Neural cell (in vitro differentiated cells): Measurements from ENCODE around the gene INTS6. TPM values are rescaled to one million over a fixed set of nuclear protein-coding genes. Genes with fewer than 3 reads are reported as not detected.

Experiments
- H2AFZ ChIP-seq: fragments of 200-600, 300-800 bp; sonication (generic), shearing (Covaris generic); 2 replicates; pipeline ENCODE4 v1.6.0; 2014; ENCODE audit warnings: low read depth, mild to moderate bottlenecking, antibody characterized with exemption, low read length, moderate library complexity
- H3F3A ChIP-seq: fragments of 200-600 bp; shearing (Covaris generic); 2 replicates; pipeline ENCODE4 v1.6.1; 2016; ENCODE audit warnings: mild to moderate bottlenecking, moderate library complexity, mixed read lengths, antibody characterized with exemption, low read length; ENCODE audit not compliant: insufficient read depth, poor library complexity, severe bottlenecking
- H3K27ac ChIP-seq: fragments of 200-600, 300-800 bp; sonication (generic), shearing (Covaris generic); 2 replicates; pipeline ENCODE4 v1.5.1; 2014; ENCODE audit warnings: mild to moderate bottlenecking, low read length, moderate library complexity
- H3K27me3 ChIP-seq: fragments of 300-800, 200-600 bp; sonication (generic), shearing (Covaris generic); 2 replicates; pipeline ENCODE4 v1.6.0; 2014; ENCODE audit warnings: mild to moderate bottlenecking, low read depth, low read length, moderate library complexity; ENCODE audit not compliant: insufficient read depth
- H3K36me3 ChIP-seq: fragments of 300-800, 200-600 bp; sonication (generic), shearing (Covaris generic); 2 replicates; pipeline ENCODE4 v1.5.1; 2014; ENCODE audit warnings: mild to moderate bottlenecking, antibody characterized with exemption, low read length, moderate library complexity; ENCODE audit not compliant: insufficient read depth
- H3K4me2 ChIP-seq: fragments of 300-800, 200-600 bp; sonication (generic), shearing (Covaris generic); 2 replicates; pipeline ENCODE4 v1.6.0; 2014; ENCODE audit warnings: mild to moderate bottlenecking, low read length
- H3K4me3 ChIP-seq: fragments of 300-800, 200-600 bp; sonication (generic), shearing (Covaris generic); 2 replicates; pipeline ENCODE4 v1.5.1; 2014; ENCODE audit warnings: mild to moderate bottlenecking, low read length, moderate library complexity
- H3K79me2 ChIP-seq: fragments of 200-600 bp; shearing (Covaris generic); replicated peaks from 2 replicates; pipeline ENCODE4 v1.6.0; 2014; ENCODE audit warnings: mild to moderate bottlenecking, low read length, moderate library complexity; ENCODE audit not compliant: insufficient read depth
- H3K9ac ChIP-seq: fragments of 300-800, 200-600 bp; sonication (generic), shearing (Covaris generic); 2 replicates; pipeline ENCODE4 v1.6.1; 2016; ENCODE audit warnings: mild to moderate bottlenecking, low read length, mixed read lengths
- H3K9me2 ChIP-seq: fragments of 200-600 bp; shearing (Covaris generic); 2 replicates; pipeline ENCODE4 v1.6.1; 2016; ENCODE audit warnings: mild to moderate bottlenecking, low read length, mixed read lengths; ENCODE audit not compliant: insufficient read depth
- H3K9me3 ChIP-seq: fragments of 200-600, 300-800 bp; sonication (generic), shearing (Covaris generic); 2 replicates; pipeline ENCODE4 v1.6.1; 2016; ENCODE audit warnings: mild to moderate bottlenecking, mixed run types, low read length, moderate library complexity, mixed read lengths
- H4K20me1 ChIP-seq: fragments of 200-600 bp; shearing (Covaris generic); 2 replicates; pipeline ENCODE4 v1.6.1; 2016; ENCODE audit warnings: mild to moderate bottlenecking, mixed run types; ENCODE audit not compliant: insufficient read depth
- EP300 ChIP-seq: fragments of 450-650 bp; conservative IDR thresholded peaks from 2 replicates; pipeline ENCODE4 v1.6.1; 2014; ENCODE audit warnings: antibody characterized with exemption, mild to moderate bottlenecking, moderate library complexity; ENCODE audit not compliant: poor library complexity, severe bottlenecking
- EZH2 ChIP-seq: fragments of 200-600, 300-800 bp; shearing (Covaris generic), sonication (generic); IDR thresholded peaks from 2 replicates; pipeline ENCODE4 v1.6.1; 2014; ENCODE audit warnings: antibody characterized with exemption, low read length, borderline replicate concordance, mild to moderate bottlenecking; ENCODE audit not compliant: insufficient read depth, poor library complexity, severe bottlenecking
- MXI1 ChIP-seq: fragments of 450-650 bp; conservative IDR thresholded peaks from 2 replicates; pipeline ENCODE4 v1.6.1; 2014; ENCODE audit warnings: antibody characterized with exemption, mild to moderate bottlenecking; ENCODE audit not compliant: poor library complexity, severe bottlenecking
- POLR2AphosphoS5 ChIP-seq: IDR thresholded peaks from 2 replicates; pipeline ENCODE4 v1.6.1; 2012
- RAD21 ChIP-seq: fragments of 450-650 bp; conservative IDR thresholded peaks from 2 replicates; pipeline ENCODE4 v1.6.1; 2014; ENCODE audit warnings: antibody characterized with exemption, mild to moderate bottlenecking, moderate library complexity
- REST ChIP-seq: IDR thresholded peaks from 2 replicates; pipeline ENCODE4 v1.6.1; 2012; ENCODE audit warnings: borderline replicate concordance
- SMC3 ChIP-seq: fragments of 450-650 bp; conservative IDR thresholded peaks from 2 replicates; pipeline ENCODE4 v1.6.1; 2014; ENCODE audit warnings: antibody characterized with exemption, mild to moderate bottlenecking, moderate library complexity; ENCODE audit not compliant: poor library complexity
- TAF1 ChIP-seq: IDR thresholded peaks from 2 replicates; pipeline ENCODE4 v1.6.1; 2012; ENCODE audit warnings: low read depth
- polyA plus RNA-seq: library from polyadenylated mRNA; depleted of rRNA; stranded (reverse); fragments of >200 nt; gene quantifications from 2 replicates; pipeline ENCODE4 v1.2.3, GENCODE V29; 2014
- TF ChIP-seq, protein P1 (sequence below): fragments of 450-650 bp; IDR thresholded peaks from 2 replicates; pipeline ENCODE4 v1.5.1; 2014; ENCODE audit warnings: antibody characterized with exemption, mild to moderate bottlenecking, moderate library complexity; ENCODE audit not compliant: poor library complexity, severe bottlenecking

Gene INTS6
- polyA plus RNA-seq, 1 donor from 2014 or later: 22.6 TPM

DNA sequence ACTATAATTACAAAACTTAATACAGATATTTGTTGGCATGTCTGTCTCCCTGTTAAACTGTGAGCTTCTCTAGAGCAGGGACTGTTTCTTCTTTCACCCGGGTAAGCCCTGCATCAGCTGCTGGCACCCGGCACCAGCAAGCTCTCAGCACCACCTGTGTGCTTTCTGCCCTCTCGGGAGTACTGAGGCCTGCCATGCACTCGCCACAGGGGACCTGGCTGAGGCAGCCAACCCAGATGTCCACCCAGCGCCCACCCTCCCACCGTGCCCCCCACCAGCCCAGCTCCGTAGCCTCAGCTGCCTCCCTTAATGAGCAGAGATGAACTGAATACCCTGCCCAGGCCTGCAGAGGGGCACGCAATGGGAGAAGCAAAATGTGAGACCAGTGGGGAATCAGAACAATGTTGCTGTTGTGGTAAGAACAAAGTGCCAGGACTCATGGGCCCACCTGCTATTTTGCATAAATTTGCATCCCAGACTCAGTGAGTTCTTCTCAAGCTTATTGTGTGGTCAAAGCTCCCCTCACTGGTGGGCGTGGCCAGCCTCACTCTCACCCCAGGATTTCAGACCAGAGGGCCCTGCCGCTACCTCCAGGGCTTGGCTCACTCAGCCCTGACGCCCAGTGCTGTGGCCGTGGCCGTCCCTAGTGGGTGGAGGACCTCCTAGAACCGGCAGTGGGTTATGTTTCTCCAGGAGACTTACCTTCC, 128.0 kb downstream of the INTS6 start:
- no peaks in the 10 kb centered on the region for H3K79me2 ChIP-seq

DNA sequence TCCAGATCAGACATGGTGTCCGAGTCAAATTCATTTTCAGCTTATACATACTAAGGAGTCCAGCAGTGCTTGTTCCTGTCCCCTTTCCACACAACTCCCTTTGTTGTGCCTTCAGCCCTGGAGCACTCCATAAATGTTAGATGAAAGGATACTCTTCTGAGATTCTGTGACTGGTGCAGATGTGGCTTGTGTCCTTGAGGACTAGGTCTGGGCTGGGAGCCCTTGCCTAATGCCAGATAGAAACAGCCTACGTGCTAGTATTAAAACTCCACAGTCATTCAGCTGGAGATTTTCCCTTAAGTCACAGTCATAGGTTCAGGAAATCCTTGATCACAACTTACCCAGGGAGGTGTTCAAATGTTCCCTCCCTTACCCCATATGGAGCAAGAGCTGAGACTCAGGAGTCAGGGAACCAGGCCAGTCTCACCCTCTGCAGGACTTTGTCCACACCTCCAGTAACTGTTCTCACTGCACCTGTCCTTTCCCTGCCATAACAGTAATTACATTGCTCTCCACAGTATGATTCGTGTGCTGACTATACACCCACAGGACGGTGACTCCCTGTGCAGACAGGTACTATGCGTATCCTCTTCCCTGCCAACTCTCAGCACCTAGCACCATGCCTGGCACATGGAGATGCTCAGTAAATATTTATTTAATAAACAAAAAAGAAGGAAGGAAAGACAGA, 128.9 kb downstream of the INTS6 start:
- Histone ChIP-seq H2AFZ (no peak overlapping the region), H3K9me2 (no peaks in the 10 kb centered on the region), H3K9ac (no peak overlapping the region), H3K4me3 (no peak overlapping the region), H4K20me1 (no peaks in the 10 kb centered on the region), H3K36me3 (no peaks in the 10 kb centered on the region), H3K27me3 (no peaks in the 10 kb centered on the region), H3F3A (no peaks in the 10 kb centered on the region), H3K4me2 (no peak overlapping the region), H3K79me2 (no peaks in the 10 kb centered on the region), H3K27ac (no peak overlapping the region), H3K9me3 (no peaks in the 10 kb centered on the region)
- TF ChIP-seq RAD21 (no peak), SMC3 (no peak), EP300 (no peak), TAF1 (no peak), EZH2 (no peak), POLR2AphosphoS5 (no peak), MXI1 (no peak)
- TF ChIP-seq, protein P1, sequence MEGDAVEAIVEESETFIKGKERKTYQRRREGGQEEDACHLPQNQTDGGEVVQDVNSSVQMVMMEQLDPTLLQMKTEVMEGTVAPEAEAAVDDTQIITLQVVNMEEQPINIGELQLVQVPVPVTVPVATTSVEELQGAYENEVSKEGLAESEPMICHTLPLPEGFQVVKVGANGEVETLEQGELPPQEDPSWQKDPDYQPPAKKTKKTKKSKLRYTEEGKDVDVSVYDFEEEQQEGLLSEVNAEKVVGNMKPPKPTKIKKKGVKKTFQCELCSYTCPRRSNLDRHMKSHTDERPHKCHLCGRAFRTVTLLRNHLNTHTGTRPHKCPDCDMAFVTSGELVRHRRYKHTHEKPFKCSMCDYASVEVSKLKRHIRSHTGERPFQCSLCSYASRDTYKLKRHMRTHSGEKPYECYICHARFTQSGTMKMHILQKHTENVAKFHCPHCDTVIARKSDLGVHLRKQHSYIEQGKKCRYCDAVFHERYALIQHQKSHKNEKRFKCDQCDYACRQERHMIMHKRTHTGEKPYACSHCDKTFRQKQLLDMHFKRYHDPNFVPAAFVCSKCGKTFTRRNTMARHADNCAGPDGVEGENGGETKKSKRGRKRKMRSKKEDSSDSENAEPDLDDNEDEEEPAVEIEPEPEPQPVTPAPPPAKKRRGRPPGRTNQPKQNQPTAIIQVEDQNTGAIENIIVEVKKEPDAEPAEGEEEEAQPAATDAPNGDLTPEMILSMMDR: no peak

More for the DNA sequence above, 128.0 kb downstream of the INTS6 start:
- Histone ChIP-seq H3K4me3 (no peak overlapping the region), H3K27me3 (no peaks in the 10 kb centered on the region), H3K9me3 (no peaks in the 10 kb centered on the region), H3K9me2 (no peaks in the 10 kb centered on the region), H3K36me3 (no peaks in the 10 kb centered on the region), H2AFZ (no peak overlapping the region), H3F3A (no peaks in the 10 kb centered on the region), H4K20me1 (no peaks in the 10 kb centered on the region), H3K9ac (no peak overlapping the region), H3K4me2 (no peak overlapping the region), H3K27ac (no peak overlapping the region)
- TF ChIP-seq EP300: no peak
- no peak for TF ChIP-seq RAD21
- no peak for TF ChIP-seq SMC3
- no peak for TF ChIP-seq EZH2
- TF ChIP-seq MXI1: no peak
- no peak for TF ChIP-seq TAF1
- no peak for TF ChIP-seq REST
- TF ChIP-seq, protein P1: no peak
- no peak for TF ChIP-seq POLR2AphosphoS5
